ENCODE results near the gene SCG5.

Gene SCG5

GRCh38 chr15:32668942-32669341 lies 27.4 kb downstream of the SCG5 start:
- no peak for DNase-seq
- no peak overlapping the region for H3K18ac ChIP-seq (ENCODE audit: low read length)
- H3K79me1 ChIP-seq (ENCODE audit: low read length), result no peaks in the 10 kb centered on the region
- no peak overlapping the region for H3K4me2 ChIP-seq (ENCODE audit: low read length)
- H3K9ac ChIP-seq (ENCODE audit: low read length), result no peak overlapping the region
- H3K4ac ChIP-seq (ENCODE audit: low read depth, low read length), result no peak overlapping the region
- no peak overlapping the region for H3K14ac ChIP-seq (ENCODE audit: low read length)
- no peak overlapping the region for H4K8ac ChIP-seq (ENCODE audit: low read depth, low read length)
- H3K79me2 ChIP-seq (ENCODE audit: control insufficient read depth, insufficient read depth, low read length, poor library complexity), result no peaks in the 10 kb centered on the region
- no peak overlapping the region for H2AFZ ChIP-seq (ENCODE audit: insufficient read depth, low read length, poor library complexity)
- H2AK5ac ChIP-seq (ENCODE audit: low read length), result no peak overlapping the region
- no peak overlapping the region for H3K23ac ChIP-seq (ENCODE audit: low read length)
- no peak overlapping the region for H3K4me3 ChIP-seq (ENCODE audit: low read depth, low read length)
- no peak overlapping the region for H2BK5ac ChIP-seq (ENCODE audit: low read depth, low read length, poor library complexity)
- no peak overlapping the region for H4K91ac ChIP-seq (ENCODE audit: low read depth, low read length)
- no peak overlapping the region for H4K12ac ChIP-seq (ENCODE audit: low read depth, low read length)
- H3K9me3 ChIP-seq (ENCODE audit: insufficient read depth, low read depth, low read length), result peaks cover 1% of the 10 kb centered on the region
- no peaks in the 10 kb centered on the region for H3K4me1 ChIP-seq (ENCODE audit: control insufficient read depth in 1 of 2, insufficient read depth in 2 of 2, low read length in 2 of 2)
- H3K36me3 ChIP-seq (ENCODE audit: control insufficient read depth in 1 of 2, insufficient read depth in 2 of 2, low read length in 2 of 2), result no peaks in the 10 kb centered on the region
- H3K27me3 ChIP-seq (ENCODE audit: insufficient read depth, low read length), result no peaks in the 10 kb centered on the region
- H3K27ac ChIP-seq (ENCODE audit: low read depth, low read length), result no peak overlapping the region
- no peak overlapping the region for H2BK12ac ChIP-seq (ENCODE audit: low read length)
- WGBS (ENCODE audit: extremely low coverage, insufficient coverage, insufficient read length), result no CpG with 5 or more reads among the region's 2 CpGs
- no peak overlapping the region for H2BK120ac ChIP-seq (ENCODE audit: insufficient read depth, low read length, poor library complexity)

GRCh38 chr15:32669896-32670611 lies 28.5 kb downstream of the SCG5 start:
- H2BK5ac ChIP-seq (ENCODE audit: low read depth, low read length, poor library complexity), result no peak overlapping the region
- no peak overlapping the region for H3K4me2 ChIP-seq (ENCODE audit: low read length)
- no peak overlapping the region for H3K14ac ChIP-seq (ENCODE audit: low read length)
- H3K23ac ChIP-seq (ENCODE audit: low read length), result no peak overlapping the region
- H3K18ac ChIP-seq (ENCODE audit: low read length), result no peak overlapping the region
- no peaks in the 10 kb centered on the region for H3K79me1 ChIP-seq (ENCODE audit: low read length)
- H4K12ac ChIP-seq (ENCODE audit: low read depth, low read length), result no peak overlapping the region
- no peak overlapping the region for H2AK5ac ChIP-seq (ENCODE audit: low read length)
- H3K36me3 ChIP-seq (ENCODE audit: control insufficient read depth in 1 of 2, insufficient read depth in 2 of 2, low read length in 2 of 2), result no peaks in the 10 kb centered on the region
- H3K27ac ChIP-seq (ENCODE audit: low read depth, low read length), result no peak overlapping the region
- H4K91ac ChIP-seq (ENCODE audit: low read depth, low read length), result no peak overlapping the region
- H3K4me1 ChIP-seq (ENCODE audit: control insufficient read depth in 1 of 2, insufficient read depth in 2 of 2, low read length in 2 of 2), result no peaks in the 10 kb centered on the region
- H2BK120ac ChIP-seq (ENCODE audit: insufficient read depth, low read length, poor library complexity), result no peak overlapping the region
- no peaks in the 10 kb centered on the region for H3K27me3 ChIP-seq (ENCODE audit: insufficient read depth, low read length)
- no CpG with 5 or more reads among the region's 5 CpGs for WGBS (ENCODE audit: extremely low coverage, insufficient coverage, insufficient read length)
- peak in 1 of 2 donors; percentile 17 for DNase-seq
- H2AFZ ChIP-seq (ENCODE audit: insufficient read depth, low read length, poor library complexity), result no peak overlapping the region
- no peak overlapping the region for H2BK12ac ChIP-seq (ENCODE audit: low read length)
- no peak overlapping the region for H3K4me3 ChIP-seq (ENCODE audit: low read depth, low read length)
- no peaks in the 10 kb centered on the region for H3K79me2 ChIP-seq (ENCODE audit: control insufficient read depth, insufficient read depth, low read length, poor library complexity)
- H3K4ac ChIP-seq (ENCODE audit: low read depth, low read length), result no peak overlapping the region
- H3K9ac ChIP-seq (ENCODE audit: low read length), result no peak overlapping the region
- H3K9me3 ChIP-seq (ENCODE audit: insufficient read depth, low read depth, low read length), result peaks cover 1% of the 10 kb centered on the region
- no peak overlapping the region for H4K8ac ChIP-seq (ENCODE audit: low read depth, low read length)

GRCh38 chr15:32670623-32671022 lies 29.1 kb downstream of the SCG5 start:
- no peak overlapping the region for H3K27ac ChIP-seq (ENCODE audit: low read depth, low read length)

GRCh38 chr15:32671339-32672325 lies 30.1 kb downstream of the SCG5 start:
- Histone ChIP-seq H3K4me2 (ENCODE audit: low read length) (no peak overlapping the region), H3K79me1 (ENCODE audit: low read length) (no peaks in the 10 kb centered on the region), H3K4ac (ENCODE audit: low read depth, low read length) (no peak overlapping the region), H3K9ac (ENCODE audit: low read length) (no peak overlapping the region), H3K79me2 (ENCODE audit: control insufficient read depth, insufficient read depth, low read length, poor library complexity) (no peaks in the 10 kb centered on the region), H3K36me3 (ENCODE audit: control insufficient read depth in 1 of 2, insufficient read depth in 2 of 2, low read length in 2 of 2) (no peaks in the 10 kb centered on the region), H3K27me3 (ENCODE audit: insufficient read depth, low read length) (no peaks in the 10 kb centered on the region), H2BK12ac (ENCODE audit: low read length) (no peak overlapping the region), H2BK5ac (ENCODE audit: low read depth, low read length, poor library complexity) (no peak overlapping the region), H3K4me3 (ENCODE audit: low read depth, low read length) (no peak overlapping the region), H4K8ac (ENCODE audit: low read depth, low read length) (no peak overlapping the region), H3K9me3 (ENCODE audit: insufficient read depth, low read depth, low read length) (peaks cover 1% of the 10 kb centered on the region), H2BK120ac (ENCODE audit: insufficient read depth, low read length, poor library complexity) (no peak overlapping the region), H4K91ac (ENCODE audit: low read depth, low read length) (no peak overlapping the region), H3K23ac (ENCODE audit: low read length) (no peak overlapping the region), H3K18ac (ENCODE audit: low read length) (no peak overlapping the region), H4K12ac (ENCODE audit: low read depth, low read length) (no peak overlapping the region), H3K27ac (ENCODE audit: low read depth, low read length) (no peak overlapping the region), H3K14ac (ENCODE audit: low read length) (no peak overlapping the region), H2AK5ac (ENCODE audit: low read length) (no peak overlapping the region), H3K4me1 (ENCODE audit: control insufficient read depth in 1 of 2, insufficient read depth in 2 of 2, low read length in 2 of 2) (no peaks in the 10 kb centered on the region), H2AFZ (ENCODE audit: insufficient read depth, low read length, poor library complexity) (no peak overlapping the region)
- DNase-seq, result no peak
- WGBS (ENCODE audit: extremely low coverage, insufficient coverage, insufficient read length), result no CpG with 5 or more reads among the region's 29 CpGs

More at GRCh38 chr15:32670623-32671022, 29.1 kb downstream of the SCG5 start:
- no peak overlapping the region for H3K14ac ChIP-seq (ENCODE audit: low read length)
- H3K4me3 ChIP-seq (ENCODE audit: low read depth, low read length), result no peak overlapping the region
- H3K4me1 ChIP-seq (ENCODE audit: control insufficient read depth in 1 of 2, insufficient read depth in 2 of 2, low read length in 2 of 2), result no peaks in the 10 kb centered on the region
- no peak overlapping the region for H2BK12ac ChIP-seq (ENCODE audit: low read length)
- no peak overlapping the region for H4K12ac ChIP-seq (ENCODE audit: low read depth, low read length)
- H3K23ac ChIP-seq (ENCODE audit: low read length), result no peak overlapping the region
- no peak overlapping the region for H2AFZ ChIP-seq (ENCODE audit: insufficient read depth, low read length, poor library complexity)
- no peak for DNase-seq
- H3K18ac ChIP-seq (ENCODE audit: low read length), result no peak overlapping the region
- no peak overlapping the region for H2BK120ac ChIP-seq (ENCODE audit: insufficient read depth, low read length, poor library complexity)
- peaks cover 1% of the 10 kb centered on the region for H3K9me3 ChIP-seq (ENCODE audit: insufficient read depth, low read depth, low read length)
- H3K9ac ChIP-seq (ENCODE audit: low read length), result no peak overlapping the region
- no peak overlapping the region for H4K8ac ChIP-seq (ENCODE audit: low read depth, low read length)
- no peaks in the 10 kb centered on the region for H3K27me3 ChIP-seq (ENCODE audit: insufficient read depth, low read length)
- no peaks in the 10 kb centered on the region for H3K36me3 ChIP-seq (ENCODE audit: control insufficient read depth in 1 of 2, insufficient read depth in 2 of 2, low read length in 2 of 2)
- no peaks in the 10 kb centered on the region for H3K79me1 ChIP-seq (ENCODE audit: low read length)
- H3K79me2 ChIP-seq (ENCODE audit: control insufficient read depth, insufficient read depth, low read length, poor library complexity), result no peaks in the 10 kb centered on the region
- no peak overlapping the region for H3K4me2 ChIP-seq (ENCODE audit: low read length)
- H2BK5ac ChIP-seq (ENCODE audit: low read depth, low read length, poor library complexity), result no peak overlapping the region
- WGBS (ENCODE audit: extremely low coverage, insufficient coverage, insufficient read length), result no CpG with 5 or more reads among the region's 3 CpGs
- H4K91ac ChIP-seq (ENCODE audit: low read depth, low read length), result no peak overlapping the region
- no peak overlapping the region for H3K4ac ChIP-seq (ENCODE audit: low read depth, low read length)
- H2AK5ac ChIP-seq (ENCODE audit: low read length), result no peak overlapping the region
